Gastrocnemius medialis (tissue), 4 donors: ENCODE data around the gene TM4SF20. TPM values are rescaled to one million over a fixed set of nuclear protein-coding genes. Genes with fewer than 3 reads are reported as not detected.
"Not testable (repeated sequence)": the region's sequence is repeated elsewhere in the genome, so short reads cannot be mapped to it uniquely, and the experiment has no call there.

ENCODE experiments used
- ATAC-seq, 2 donors: fragments of 150-250 bp; one replicate each; pipeline ENCODE4 v1.9.1; 2016
- DNase-seq, 2 donors: peaks; one replicate each; pipeline ENCODE4 v3.0.0-alpha.2; 2019
- H3K27ac ChIP-seq, 4 donors: fragments of 200-600 bp; sonication (generic); 1 replicate in 1 of 4; 2 replicates in 3 of 4; pipeline ENCODE4 v1.5.1; 2016 to 2018; ENCODE audit warnings: mild to moderate bottlenecking in 2 of 4, moderate library complexity in 1 of 4
- H3K27me3 ChIP-seq, 3 donors: fragments of 200-600 bp; sonication (generic) in 2 of 3; 1 replicate in 1 of 3; 2 replicates in 2 of 3; pipeline versions ENCODE4 v1.5.1 to v1.6.0; 2016 to 2019; ENCODE audit warnings: mild to moderate bottlenecking in 1 of 3, moderate library complexity in 1 of 3
- H3K36me3 ChIP-seq, 2 donors: fragments of 200-600 bp; sonication (generic) in 1 of 2; one replicate each; pipeline ENCODE4 v1.5.1; 2017 to 2018
- H3K4me1 ChIP-seq, 2 donors: fragments of 200-600 bp; sonication (generic) in 1 of 2; one replicate each; pipeline ENCODE4 v1.5.1; 2016 to 2017; ENCODE audit warnings: mild to moderate bottlenecking in 2 of 2
- H3K4me3 ChIP-seq, 4 donors: fragments of 200-600 bp; sonication (generic) in 3 of 4; 1 replicate in 1 of 4; 2 replicates in 3 of 4; pipeline ENCODE4 v1.5.1; 2016 to 2019; ENCODE audit warnings: mild to moderate bottlenecking in 2 of 4
- H3K9me3 ChIP-seq, 3 donors: fragments of 200-600 bp; sonication (generic) in 2 of 3; 1 replicate in 1 of 3; 2 replicates in 2 of 3; pipeline ENCODE4 v1.5.1; 2016 to 2019
- POLR2A ChIP-seq, 2 donors: fragments of 450-650 bp; IDR thresholded peaks; one replicate each; pipeline ENCODE4 v1.6.1; 2017; ENCODE audit warnings: antibody characterized with exemption in 2 of 2, mild to moderate bottlenecking in 2 of 2, moderate library complexity in 2 of 2
- in situ Hi-C, 4 donors: fragments of 200-750 bp; cut with MboI; loops; one replicate each; pipeline versions ENCODE4 v1.15.0 to v1.8.0; 2017; ENCODE audit warnings: low sequenced_read_pairs in 4 of 4
- intact Hi-C: fragments of 100-400 bp; cut with DNase I; formaldehyde crosslinking; loops from one replicate; pipeline ENCODE4 v1.15.1; 2023; ENCODE audit warnings: low total_unique reads
- total RNA-seq, 4 donors: library from RNA; depleted of rRNA; stranded (reverse); fragments of >200 nt; gene quantifications; one replicate each; pipeline versions ENCODE4 v1.1.0 to v1.2.3, GENCODE V29; 2016
- TF ChIP-seq, protein P1 (sequence below), 5 experiments: fragments of 450-650 bp in 3 of 5; fragments of 200-600 bp in 2 of 5; sonication (generic) in 2 of 5; IDR thresholded peaks in 4 of 5; conservative IDR thresholded peaks in 1 of 5; 1 replicate in 4 of 5; 2 replicates in 1 of 5; pipeline ENCODE4 v1.5.1; 2016 to 2019; ENCODE audit warnings: antibody characterized with exemption in 5 of 5, mild to moderate bottlenecking in 3 of 5, moderate library complexity in 3 of 5

TM4SF20 gene
- total RNA-seq, 4 donors from 2014 or later, result not detected

DNA sequence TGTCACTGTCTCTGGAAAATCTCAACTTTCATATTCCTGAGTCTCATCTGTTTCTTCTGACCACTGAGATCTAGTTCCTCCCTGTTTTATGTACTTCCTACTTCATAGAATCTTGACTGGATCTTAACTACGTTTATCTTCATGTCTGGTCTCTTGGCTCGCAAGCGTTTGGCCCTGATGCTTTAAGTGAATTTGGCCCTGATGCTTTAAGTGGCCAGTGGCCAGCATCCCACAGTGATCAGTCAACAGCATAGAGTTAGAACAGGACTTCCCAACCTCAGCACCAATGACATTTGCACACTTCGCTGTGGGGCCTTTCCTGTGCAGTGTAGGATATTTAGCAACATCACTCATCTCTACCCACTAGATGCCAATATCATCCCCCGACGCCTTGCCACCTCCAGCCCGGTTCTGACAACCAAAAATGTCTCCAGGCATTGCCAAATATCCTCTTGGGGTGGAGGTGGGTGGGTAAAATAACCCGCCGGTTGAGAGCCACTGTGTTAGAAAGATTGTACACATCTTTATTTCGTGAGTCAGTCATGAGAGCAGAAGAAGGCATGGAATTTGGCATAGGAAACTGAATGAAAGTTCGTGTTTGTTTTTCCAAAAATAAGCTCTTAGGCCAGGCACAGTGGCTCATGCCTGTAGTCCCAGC lies 12.2 kb downstream of the TM4SF20 start:
- ATAC-seq (no peak), DNase-seq (no peak)
- Histone ChIP-seq H3K27me3 (no peaks in the 10 kb centered on the region), H3K4me1 (no peaks in the 10 kb centered on the region), H3K27ac (no peak overlapping the region), H3K9me3 (no peaks in the 10 kb centered on the region), H3K36me3 (no peaks in the 10 kb centered on the region), H3K4me3 (no peak overlapping the region)
- intact Hi-C loops, result no loop called here
- TF ChIP-seq, protein P1, sequence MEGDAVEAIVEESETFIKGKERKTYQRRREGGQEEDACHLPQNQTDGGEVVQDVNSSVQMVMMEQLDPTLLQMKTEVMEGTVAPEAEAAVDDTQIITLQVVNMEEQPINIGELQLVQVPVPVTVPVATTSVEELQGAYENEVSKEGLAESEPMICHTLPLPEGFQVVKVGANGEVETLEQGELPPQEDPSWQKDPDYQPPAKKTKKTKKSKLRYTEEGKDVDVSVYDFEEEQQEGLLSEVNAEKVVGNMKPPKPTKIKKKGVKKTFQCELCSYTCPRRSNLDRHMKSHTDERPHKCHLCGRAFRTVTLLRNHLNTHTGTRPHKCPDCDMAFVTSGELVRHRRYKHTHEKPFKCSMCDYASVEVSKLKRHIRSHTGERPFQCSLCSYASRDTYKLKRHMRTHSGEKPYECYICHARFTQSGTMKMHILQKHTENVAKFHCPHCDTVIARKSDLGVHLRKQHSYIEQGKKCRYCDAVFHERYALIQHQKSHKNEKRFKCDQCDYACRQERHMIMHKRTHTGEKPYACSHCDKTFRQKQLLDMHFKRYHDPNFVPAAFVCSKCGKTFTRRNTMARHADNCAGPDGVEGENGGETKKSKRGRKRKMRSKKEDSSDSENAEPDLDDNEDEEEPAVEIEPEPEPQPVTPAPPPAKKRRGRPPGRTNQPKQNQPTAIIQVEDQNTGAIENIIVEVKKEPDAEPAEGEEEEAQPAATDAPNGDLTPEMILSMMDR (IDR thresholded peaks at IDR 0.05 in 4 of 5, conservative IDR thresholded peaks at IDR 0.05 in 1 of 5), result no peak
- TF ChIP-seq POLR2A (IDR thresholded peaks at IDR 0.05), result no peak
- in situ Hi-C loops, result no loop called here

DNA sequence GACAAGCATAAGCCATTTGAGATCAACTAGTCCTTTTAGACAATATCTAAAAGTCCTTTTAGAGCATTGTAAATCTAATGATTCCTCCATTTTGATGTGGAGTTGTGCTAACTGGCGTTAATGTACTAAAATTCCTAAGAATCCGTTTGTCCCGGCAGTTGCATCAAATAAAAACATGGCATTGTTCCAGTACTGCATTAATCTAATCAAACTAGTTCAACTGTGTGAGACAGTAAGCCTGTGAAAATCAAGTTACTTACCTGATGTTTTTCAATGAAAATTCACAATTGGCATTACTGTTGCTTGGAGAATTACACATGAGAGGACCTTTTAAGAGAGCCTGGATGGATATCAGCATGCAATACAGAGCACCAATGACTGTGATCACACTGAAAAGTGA lies 13.3 kb downstream of the TM4SF20 start:
- in situ Hi-C loops, result no loop called here
- H3K27ac ChIP-seq, result no peak overlapping the region
- intact Hi-C loops, result no loop called here
- no peaks in the 10 kb centered on the region for H3K27me3 ChIP-seq
- H3K9me3 ChIP-seq, result no peaks in the 10 kb centered on the region
- H3K4me3 ChIP-seq, result no peak overlapping the region
- no peaks in the 10 kb centered on the region for H3K4me1 ChIP-seq
- no peak for ATAC-seq
- H3K36me3 ChIP-seq, result no peaks in the 10 kb centered on the region
- TF ChIP-seq, protein P1 (IDR thresholded peaks at IDR 0.05 in 4 of 5, conservative IDR thresholded peaks at IDR 0.05 in 1 of 5), result no peak
- no peak for TF ChIP-seq POLR2A (IDR thresholded peaks at IDR 0.05)
- no peak for DNase-seq

DNA sequence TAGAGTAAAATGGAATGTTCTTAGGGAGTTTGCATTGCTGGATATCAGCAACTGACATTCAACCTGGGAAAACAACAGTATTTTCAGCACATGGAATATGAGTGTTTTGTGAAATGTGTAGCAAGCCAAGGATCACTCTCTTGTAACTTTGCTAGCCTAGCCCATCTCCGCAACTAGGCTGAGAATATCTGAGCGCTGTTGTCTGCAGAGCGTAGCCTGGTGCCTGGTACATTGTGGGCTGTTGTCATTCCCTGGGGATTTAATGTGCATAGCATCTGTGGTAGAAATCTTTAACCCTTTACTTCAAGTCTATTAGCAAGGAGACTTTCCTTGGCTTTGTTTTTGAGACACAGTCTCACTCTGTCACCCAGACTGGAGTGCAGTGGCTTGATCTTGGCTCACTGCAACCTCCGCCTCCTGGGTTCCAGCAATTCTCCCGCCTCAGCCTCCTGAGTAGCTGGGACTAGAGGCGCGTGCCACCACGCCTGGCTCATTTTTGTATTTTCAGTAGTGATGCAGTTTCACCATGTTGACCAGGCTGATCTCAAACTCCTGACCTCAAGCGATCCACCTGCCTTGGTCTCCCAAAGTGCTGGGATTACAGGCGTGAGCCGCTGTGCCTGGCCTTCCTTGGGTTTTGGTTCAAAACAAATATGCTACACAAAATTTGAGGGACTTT lies 14.4 kb downstream of the TM4SF20 start:
- H3K27ac ChIP-seq, in situ Hi-C loops, H3K27me3 ChIP-seq, DNase-seq, H3K4me1 ChIP-seq, intact Hi-C loops, H3K4me3 ChIP-seq, H3K9me3 ChIP-seq, H3K36me3 ChIP-seq, ATAC-seq: not testable (repeated sequence)

DNA sequence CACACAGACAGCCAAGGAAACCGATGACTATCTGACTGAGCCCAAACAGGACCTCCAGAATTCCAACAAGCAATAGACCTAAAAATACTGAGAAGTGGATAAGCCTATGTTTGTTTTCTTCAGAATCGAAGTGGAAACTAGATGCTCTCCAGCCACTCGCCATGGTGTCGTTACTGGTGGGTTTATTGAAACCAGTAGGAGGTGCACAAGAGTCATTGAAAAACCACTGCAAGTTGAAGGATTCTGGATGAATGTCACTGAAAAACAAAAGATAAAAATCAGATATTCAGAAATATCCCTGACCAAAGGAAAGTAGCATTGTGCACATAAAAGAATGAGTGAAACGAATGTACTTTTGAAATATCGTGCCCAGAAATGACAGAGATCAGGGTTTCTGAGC lies 15.3 kb downstream of the TM4SF20 start:
- intact Hi-C loops, result no loop called here
- no peaks in the 10 kb centered on the region for H3K4me1 ChIP-seq
- H3K27me3 ChIP-seq, result no peaks in the 10 kb centered on the region
- no peak overlapping the region for H3K27ac ChIP-seq
- H3K4me3 ChIP-seq, result no peak overlapping the region
- ATAC-seq (no peak), DNase-seq (no peak)
- in situ Hi-C loops, result no loop called here
- TF ChIP-seq POLR2A (IDR thresholded peaks at IDR 0.05), result no peak
- TF ChIP-seq, protein P1 (IDR thresholded peaks at IDR 0.05 in 4 of 5, conservative IDR thresholded peaks at IDR 0.05 in 1 of 5), result no peak
- H3K36me3 ChIP-seq, result peaks cover 0 to 10% of the 10 kb centered on the region in 2 donors
- H3K9me3 ChIP-seq, result no peaks in the 10 kb centered on the region

DNA sequence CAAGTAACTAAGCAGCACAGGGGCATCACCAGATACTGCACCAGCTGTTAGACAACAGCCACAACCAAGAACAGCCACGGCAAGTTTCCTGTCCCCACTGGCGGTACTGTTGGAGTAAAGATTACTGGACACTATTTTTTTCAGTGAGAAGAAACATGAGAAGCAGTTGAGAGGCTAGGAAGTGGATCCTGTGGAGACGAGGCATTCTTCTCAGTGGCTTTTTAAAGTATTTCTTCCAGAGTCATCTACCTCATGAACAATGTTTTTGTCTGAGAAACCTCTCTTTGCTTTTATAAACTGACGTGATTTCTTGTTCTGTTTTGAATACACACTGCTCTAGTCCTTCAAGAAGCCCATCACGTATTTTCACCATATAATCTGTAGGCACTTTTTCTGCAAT lies 18.8 kb downstream of the TM4SF20 start:
- TF ChIP-seq, protein P1 (IDR thresholded peaks at IDR 0.05 in 4 of 5, conservative IDR thresholded peaks at IDR 0.05 in 1 of 5), result no peak
- TF ChIP-seq POLR2A (IDR thresholded peaks at IDR 0.05), result no peak
- DNase-seq (no peak), ATAC-seq (no peak)
- in situ Hi-C loops (no loop called here), intact Hi-C loops (no loop called here)
- Histone ChIP-seq H3K9me3 (no peaks in the 10 kb centered on the region), H3K36me3 (peaks cover 0 to 40% of the 10 kb centered on the region in 2 donors), H3K4me1 (no peaks in the 10 kb centered on the region), H3K27ac (no peak overlapping the region), H3K4me3 (no peak overlapping the region), H3K27me3 (no peaks in the 10 kb centered on the region)
